Measurements from ENCODE around the gene HSPA4. TPM values are rescaled to one million over a fixed set of nuclear protein-coding genes. Genes with fewer than 3 reads are reported as not detected.

The HSPA4 gene
- total RNA-seq, 4 donors from 2014 or later, result 48.1 to 84.0 (median 72.3) TPM

DNA sequence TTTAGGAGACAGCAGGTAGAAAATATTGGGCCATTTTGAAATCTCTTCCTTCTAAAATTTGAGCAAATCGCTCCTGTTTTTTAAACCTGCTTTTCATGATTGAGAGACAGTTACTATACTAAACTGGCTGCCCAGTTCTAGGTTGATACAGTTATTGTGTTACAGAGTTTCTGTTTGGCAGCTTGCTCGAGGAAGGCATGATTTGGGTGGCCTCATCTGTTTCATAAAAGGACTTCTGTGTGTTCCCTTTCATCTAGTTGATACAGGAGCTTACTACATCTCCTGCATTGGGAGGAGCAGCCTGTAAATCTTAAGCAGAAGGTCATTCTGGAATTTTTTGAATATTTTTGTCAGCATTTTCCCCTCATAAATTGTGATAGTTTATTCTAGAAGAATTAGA is 14.2 kb downstream of the HSPA4 start:
- ATAC-seq, result no peak
- Histone ChIP-seq H3K9me3 (no peaks in the 10 kb centered on the region), H3K27me3 (no peaks in the 10 kb centered on the region), H3K36me3 (peaks cover 0 to 61% of the 10 kb centered on the region in 2 donors), H3K4me3 (no peak overlapping the region), H3K27ac (no peak overlapping the region), H3K4me1 (peaks cover 0 to 19% (median 0%) of the 10 kb centered on the region in 3 donors)
- 74 to 80% methylated on average over 2 of the region's 2 CpGs for WGBS, 2 donors (ENCODE audit: low coverage in 1 of 2)
- TF ChIP-seq POLR2AphosphoS5 (IDR thresholded peaks at IDR 0.05) (no peak), POLR2A (IDR thresholded peaks at IDR 0.05) (no peak), EP300 (IDR thresholded peaks at IDR 0.05) (no peak)
- TF ChIP-seq, protein P1, sequence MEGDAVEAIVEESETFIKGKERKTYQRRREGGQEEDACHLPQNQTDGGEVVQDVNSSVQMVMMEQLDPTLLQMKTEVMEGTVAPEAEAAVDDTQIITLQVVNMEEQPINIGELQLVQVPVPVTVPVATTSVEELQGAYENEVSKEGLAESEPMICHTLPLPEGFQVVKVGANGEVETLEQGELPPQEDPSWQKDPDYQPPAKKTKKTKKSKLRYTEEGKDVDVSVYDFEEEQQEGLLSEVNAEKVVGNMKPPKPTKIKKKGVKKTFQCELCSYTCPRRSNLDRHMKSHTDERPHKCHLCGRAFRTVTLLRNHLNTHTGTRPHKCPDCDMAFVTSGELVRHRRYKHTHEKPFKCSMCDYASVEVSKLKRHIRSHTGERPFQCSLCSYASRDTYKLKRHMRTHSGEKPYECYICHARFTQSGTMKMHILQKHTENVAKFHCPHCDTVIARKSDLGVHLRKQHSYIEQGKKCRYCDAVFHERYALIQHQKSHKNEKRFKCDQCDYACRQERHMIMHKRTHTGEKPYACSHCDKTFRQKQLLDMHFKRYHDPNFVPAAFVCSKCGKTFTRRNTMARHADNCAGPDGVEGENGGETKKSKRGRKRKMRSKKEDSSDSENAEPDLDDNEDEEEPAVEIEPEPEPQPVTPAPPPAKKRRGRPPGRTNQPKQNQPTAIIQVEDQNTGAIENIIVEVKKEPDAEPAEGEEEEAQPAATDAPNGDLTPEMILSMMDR (IDR thresholded peaks at IDR 0.05), result no peak

DNA sequence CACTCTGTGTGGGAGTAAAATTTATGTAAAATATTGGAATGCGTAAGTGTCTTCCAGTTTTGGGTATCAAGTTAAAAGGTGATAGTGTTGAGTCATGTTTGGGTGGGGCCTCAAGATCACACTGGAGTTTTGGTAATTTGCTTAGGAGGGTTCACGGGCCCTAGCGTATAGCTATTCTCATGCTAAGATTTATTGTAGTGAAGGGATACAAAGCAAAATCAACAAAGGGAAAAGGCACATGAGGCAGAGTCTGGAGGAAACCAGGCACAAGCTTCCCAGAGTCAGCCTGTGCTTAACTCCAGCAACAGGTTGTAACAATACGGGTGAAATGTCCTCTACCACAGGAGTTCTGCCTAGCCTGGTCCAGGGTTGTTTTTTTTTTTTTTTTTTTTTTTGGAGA is 20.2 kb downstream of the HSPA4 start:
- H3K27ac ChIP-seq, result no peak overlapping the region
- TF ChIP-seq EP300 (IDR thresholded peaks at IDR 0.05), result no peak
- no peak for ATAC-seq
- WGBS, 2 donors (ENCODE audit: low coverage in 1 of 2), result 92 to 94% methylated on average over 2 to 4 of the region's 4 CpGs
- peaks cover under 1 to 82% of the 10 kb centered on the region in 2 donors for H3K36me3 ChIP-seq
- H3K9me3 ChIP-seq, result no peaks in the 10 kb centered on the region
- no peak overlapping the region for H3K4me3 ChIP-seq
- H3K27me3 ChIP-seq, result no peaks in the 10 kb centered on the region
- H3K4me1 ChIP-seq, result peaks cover 0 to 9% (median 4%) of the 10 kb centered on the region in 3 donors

DNA sequence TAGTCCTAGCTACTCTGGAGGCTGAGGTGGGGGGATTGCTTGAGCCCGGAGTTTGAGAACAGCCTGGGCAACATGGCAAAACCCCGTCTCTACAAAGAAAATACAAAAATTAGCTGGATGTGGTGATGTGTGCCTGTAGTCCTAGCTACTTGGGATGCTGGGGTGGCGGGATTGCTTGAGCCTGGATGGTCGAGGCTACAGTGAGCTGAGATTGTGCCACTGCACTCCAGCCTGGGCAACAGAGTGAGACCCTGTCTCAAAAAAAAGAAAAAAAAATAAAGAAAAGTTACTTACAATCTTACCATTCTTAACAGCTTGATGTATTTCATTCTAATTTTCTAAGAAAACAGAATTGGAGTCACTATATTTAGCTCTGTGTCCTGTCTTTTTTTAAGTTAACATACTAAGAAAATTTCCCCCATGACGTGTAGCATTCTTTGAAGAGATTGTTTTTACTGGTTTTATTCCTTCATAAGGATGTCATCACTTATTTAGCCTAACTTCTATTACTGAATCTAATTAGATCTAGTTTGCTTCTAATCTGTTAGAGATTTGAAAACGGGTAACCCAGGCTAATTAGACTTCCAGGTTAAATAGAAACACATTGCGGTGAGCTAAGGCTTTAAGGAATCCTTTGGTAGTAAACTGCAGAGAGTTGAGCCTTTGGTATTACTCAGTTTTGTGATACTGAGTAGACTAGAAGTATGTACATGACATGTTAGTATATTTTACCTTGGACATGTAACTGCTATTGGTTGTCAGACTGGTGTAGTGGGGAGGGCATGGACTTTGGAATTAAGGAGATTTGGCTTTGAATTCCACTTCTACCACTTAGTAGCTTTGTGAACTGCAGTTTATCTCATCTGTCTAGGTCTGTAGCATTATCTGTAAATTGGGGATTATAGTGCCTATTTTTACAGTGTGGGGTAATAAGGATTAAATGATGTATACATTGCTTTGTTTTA is 24.0 kb downstream of the HSPA4 start:
- Histone ChIP-seq H3K27ac (peak overlapping the region in 3 of 4 donors; percentile 30 to 56 (median 50)), H3K36me3 (peaks cover 5 to 58% of the 10 kb centered on the region in 2 donors), H3K4me1 (peaks cover 0 to 17% (median 4%) of the 10 kb centered on the region in 3 donors), H3K9me3 (no peaks in the 10 kb centered on the region), H3K4me3 (no peak overlapping the region), H3K27me3 (no peaks in the 10 kb centered on the region)
- TF ChIP-seq POLR2AphosphoS5 (IDR thresholded peaks at IDR 0.05) (no peak), POLR2A (IDR thresholded peaks at IDR 0.05) (no peak), EP300 (IDR thresholded peaks at IDR 0.05) (no peak)
- TF ChIP-seq, protein P1 (IDR thresholded peaks at IDR 0.05), result no peak
- 54 to 70% methylated on average over 6 to 7 of the region's 7 CpGs for WGBS, 2 donors (ENCODE audit: low coverage in 1 of 2)
- ATAC-seq, result no peak

DNA sequence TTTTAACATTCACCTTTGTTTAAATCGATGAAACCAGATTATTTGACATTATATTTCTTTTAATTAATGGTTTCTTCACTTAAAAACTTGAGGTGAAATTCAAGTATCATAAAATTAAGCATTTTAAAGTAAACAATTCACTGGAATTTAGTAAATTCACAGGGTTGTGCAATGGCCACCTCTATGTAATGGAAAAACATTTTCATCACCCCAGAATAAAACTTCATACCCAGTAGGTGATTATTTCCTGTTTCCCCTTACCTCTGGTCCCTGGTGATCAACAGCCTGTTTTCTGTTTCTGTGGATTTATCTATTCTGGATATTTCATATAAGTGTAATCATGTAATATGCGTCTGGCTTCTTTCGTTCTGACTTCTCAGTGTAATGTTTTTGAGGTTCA is 27.2 kb downstream of the HSPA4 start:
- Histone ChIP-seq H3K36me3 (peaks cover 5 to 38% of the 10 kb centered on the region in 2 donors), H3K4me1 (peaks cover 0 to 37% (median 4%) of the 10 kb centered on the region in 3 donors), H3K9me3 (no peaks in the 10 kb centered on the region), H3K4me3 (no peak overlapping the region), H3K27ac (peak overlapping the region in 3 of 4 donors; percentile 42 to 44 (median 43)), H3K27me3 (no peaks in the 10 kb centered on the region)
- TF ChIP-seq EP300 (IDR thresholded peaks at IDR 0.05) (no peak), POLR2A (IDR thresholded peaks at IDR 0.05) (no peak), POLR2AphosphoS5 (IDR thresholded peaks at IDR 0.05) (no peak)
- TF ChIP-seq, protein P1 (IDR thresholded peaks at IDR 0.05), result no peak
- 74 to 75% methylated on average over 2 to 3 of the region's 3 CpGs for WGBS, 2 donors (ENCODE audit: low coverage in 1 of 2)
- ATAC-seq, result no peak

DNA sequence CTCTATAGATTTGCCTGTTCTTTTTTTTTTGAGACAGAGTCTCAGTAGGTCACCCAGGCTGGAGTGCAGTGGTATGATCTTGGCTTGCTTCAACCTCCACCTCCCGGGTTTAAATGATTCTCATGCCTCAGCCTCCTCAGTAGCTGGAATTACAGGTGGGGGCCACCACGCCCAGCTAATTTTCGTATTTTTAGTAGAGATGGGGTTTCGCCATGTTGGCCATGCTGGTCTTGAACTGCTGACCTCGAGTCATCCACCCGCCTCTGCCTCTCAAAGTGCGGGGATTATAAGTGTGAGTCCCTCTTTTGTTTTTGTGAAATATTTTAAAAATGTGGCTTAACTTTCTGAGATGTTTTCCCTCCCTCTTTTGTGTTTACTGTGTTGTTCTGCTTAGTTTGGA is 29.2 kb downstream of the HSPA4 start:
- H3K4me1 ChIP-seq, result peaks cover 0 to 35% (median 3%) of the 10 kb centered on the region in 3 donors
- no peak overlapping the region for H3K4me3 ChIP-seq
- no peak for ATAC-seq
- H3K36me3 ChIP-seq, result peaks cover 5 to 40% of the 10 kb centered on the region in 2 donors
- TF ChIP-seq, protein P1 (IDR thresholded peaks at IDR 0.05), result no peak
- TF ChIP-seq POLR2A (IDR thresholded peaks at IDR 0.05) (no peak), POLR2AphosphoS5 (IDR thresholded peaks at IDR 0.05) (no peak), EP300 (IDR thresholded peaks at IDR 0.05) (no peak)
- H3K9me3 ChIP-seq, result no peaks in the 10 kb centered on the region
- peak overlapping the region in 1 of 4 donors; percentile 26 for H3K27ac ChIP-seq
- no peaks in the 10 kb centered on the region for H3K27me3 ChIP-seq
- WGBS, 2 donors (ENCODE audit: low coverage in 1 of 2), result 90 to 100% methylated on average over 2 to 7 of the region's 7 CpGs
